Left ventricle myocardium inferior (tissue), 1 donor: Measurements from ENCODE around the gene SUGCT. TPM values are rescaled to one million over a fixed set of nuclear protein-coding genes. Genes with fewer than 3 reads are reported as not detected.

Source experiments
- DNase-seq: peaks from one replicate; pipeline ENCODE4 v3.0.0-alpha.2; 2020
- H3K27ac ChIP-seq: fragments of 200-600 bp; replicated peaks from 2 replicates; pipeline ENCODE4 v1.8.0; 2021
- H3K27me3 ChIP-seq: fragments of 200-600 bp; 2 replicates; pipeline ENCODE4 v1.8.0; 2021; ENCODE audit warnings: low read depth
- H3K36me3 ChIP-seq: fragments of 200-600 bp; 2 replicates; pipeline ENCODE4 v1.8.0; 2021
- H3K4me1 ChIP-seq: fragments of 200-600 bp; 2 replicates; pipeline ENCODE4 v1.8.0; 2021
- H3K4me3 ChIP-seq: fragments of 200-600 bp; 2 replicates; pipeline ENCODE4 v1.8.0; 2021; ENCODE audit warnings: mild to moderate bottlenecking, moderate library complexity
- H3K9me3 ChIP-seq: fragments of 200-600 bp; replicated peaks from 2 replicates; pipeline ENCODE4 v1.8.0; 2021
- CTCF ChIP-seq: fragments of 200-600 bp; IDR thresholded peaks from 2 replicates; pipeline ENCODE4 v1.8.0; 2021; ENCODE audit warnings: antibody characterized with exemption, mild to moderate bottlenecking, borderline replicate concordance
- intact Hi-C: fragments of 100-400 bp; cut with micrococcal nuclease; formaldehyde crosslinking; loops from one replicate; pipeline ENCODE4 v1.11.0; 2022
- total RNA-seq: library from RNA; stranded (reverse); fragmentation: NEBNext Ultra II Directional; extraction: Animal tissue kit (Norgen Biotek cat#: 25700); gene quantifications from one replicate; pipeline ENCODE4 v1.2.1, GENCODE V29; 2021
- donor health status: DM: no; HTN: yes; CAD: no; lungs with severe emphysema.

SUGCT gene
- total RNA-seq, 1 donor from 2014 or later: 5.0 TPM

- intact Hi-C loops: no loop called here
- no peak for DNase-seq
- Histone ChIP-seq H3K27ac (no peak overlapping the region), H3K4me3 (no peak overlapping the region), H3K9me3 (no peaks in the 10 kb centered on the region), H3K36me3 (no peaks in the 10 kb centered on the region), H3K4me1 (peaks cover 36% of the 10 kb centered on the region), H3K27me3 (no peaks in the 10 kb centered on the region)
- no peak for TF ChIP-seq CTCF
These were observed 585.6 kb downstream of the SUGCT start for GRCh38 chr7:40720416-40720815.

GRCh38 chr7:40721342-40721949 lies 586.6 kb downstream of the SUGCT start:
- TF ChIP-seq CTCF: no peak
- Histone ChIP-seq H3K4me1 (peaks cover 26% of the 10 kb centered on the region), H3K27ac (no peak overlapping the region), H3K27me3 (no peaks in the 10 kb centered on the region), H3K36me3 (no peaks in the 10 kb centered on the region), H3K9me3 (no peaks in the 10 kb centered on the region), H3K4me3 (no peak overlapping the region)
- DNase-seq: no peak
- intact Hi-C loops: no loop called here

GRCh38 chr7:40722242-40722641 lies 587.4 kb downstream of the SUGCT start:
- Histone ChIP-seq H3K27me3 (no peaks in the 10 kb centered on the region), H3K9me3 (no peaks in the 10 kb centered on the region), H3K27ac (no peak overlapping the region), H3K4me3 (no peak overlapping the region), H3K36me3 (no peaks in the 10 kb centered on the region), H3K4me1 (peaks cover 18% of the 10 kb centered on the region)
- intact Hi-C loops: no loop called here
- no peak for TF ChIP-seq CTCF
- DNase-seq: no peak

- Histone ChIP-seq H3K27me3 (no peaks in the 10 kb centered on the region), H3K9me3 (no peaks in the 10 kb centered on the region), H3K4me1 (peaks cover 9% of the 10 kb centered on the region), H3K27ac (no peak overlapping the region), H3K36me3 (no peaks in the 10 kb centered on the region), H3K4me3 (no peak overlapping the region)
- DNase-seq: no peak
- intact Hi-C loops: no loop called here
- no peak for TF ChIP-seq CTCF
These were observed 589.0 kb downstream of the SUGCT start for GRCh38 chr7:40723829-40724228.

GRCh38 chr7:40726559-40726958 lies 591.8 kb downstream of the SUGCT start:
- no peak for TF ChIP-seq CTCF
- DNase-seq: no peak
- Histone ChIP-seq H3K4me1 (peaks cover under 1% of the 10 kb centered on the region), H3K27me3 (no peaks in the 10 kb centered on the region), H3K9me3 (peaks cover under 1% of the 10 kb centered on the region), H3K36me3 (no peaks in the 10 kb centered on the region), H3K4me3 (no peak overlapping the region), H3K27ac (no peak overlapping the region)
- intact Hi-C loops: no loop called here
